ENCODE measurements around the gene NCLN.

GRCh38 chr19:3196933-3197205 lies 11.1 kb downstream of the NCLN start:
- TF ChIP-seq POLR2A (IDR thresholded peaks at IDR 0.05) (no peak), CTCF (IDR thresholded peaks at IDR 0.05) (no peak)
